Osteocyte (in vitro differentiated cells): Measurements from ENCODE around the gene OR52A1. TPM values are rescaled to one million over a fixed set of nuclear protein-coding genes. Genes with fewer than 3 reads are reported as not detected.

Source experiments
- DNase-seq: peaks from one replicate; pipeline ENCODE4 v3.0.0; 2021; ENCODE audit warnings: mixed read lengths; ENCODE audit not compliant: unreplicated experiment; ENCODE audit errors: extremely low spot score
- H3K27ac Mint-ChIP-seq: one replicate; pipeline ENCODE4 v1.8.0; 2021; ENCODE audit warnings: mild to moderate bottlenecking, mixed read lengths; ENCODE audit not compliant: unreplicated experiment
- H3K27me3 Mint-ChIP-seq: one replicate; pipeline ENCODE4 v1.8.0; 2021; ENCODE audit warnings: mixed read lengths; ENCODE audit not compliant: unreplicated experiment
- H3K36me3 Mint-ChIP-seq: one replicate; pipeline ENCODE4 v1.8.0; 2021; ENCODE audit warnings: mixed read lengths; ENCODE audit not compliant: unreplicated experiment
- H3K4me1 Mint-ChIP-seq: one replicate; pipeline ENCODE4 v1.8.0; 2021; ENCODE audit warnings: mixed read lengths; ENCODE audit not compliant: unreplicated experiment
- H3K4me3 Mint-ChIP-seq: one replicate; pipeline ENCODE4 v1.8.0; 2021; ENCODE audit warnings: mild to moderate bottlenecking, moderate library complexity, mixed read lengths; ENCODE audit not compliant: unreplicated experiment
- H3K9me3 Mint-ChIP-seq: one replicate; pipeline ENCODE4 v1.8.0; 2021; ENCODE audit warnings: mixed read lengths; ENCODE audit not compliant: unreplicated experiment
- CTCF ChIP-seq: fragments of 200-600 bp; sonication (generic); IDR thresholded peaks from 2 replicates; pipeline ENCODE4 v1.5.0; 2021; ENCODE audit warnings: antibody characterized with exemption, mild to moderate bottlenecking, moderate library complexity
- total RNA-seq: library from RNA; stranded (reverse); gene quantifications from 2 replicates; pipeline ENCODE4 v1.2.1, GENCODE V29; 2021

OR52A1 gene
- total RNA-seq, 1 donor from 2014 or later = not detected

DNA sequence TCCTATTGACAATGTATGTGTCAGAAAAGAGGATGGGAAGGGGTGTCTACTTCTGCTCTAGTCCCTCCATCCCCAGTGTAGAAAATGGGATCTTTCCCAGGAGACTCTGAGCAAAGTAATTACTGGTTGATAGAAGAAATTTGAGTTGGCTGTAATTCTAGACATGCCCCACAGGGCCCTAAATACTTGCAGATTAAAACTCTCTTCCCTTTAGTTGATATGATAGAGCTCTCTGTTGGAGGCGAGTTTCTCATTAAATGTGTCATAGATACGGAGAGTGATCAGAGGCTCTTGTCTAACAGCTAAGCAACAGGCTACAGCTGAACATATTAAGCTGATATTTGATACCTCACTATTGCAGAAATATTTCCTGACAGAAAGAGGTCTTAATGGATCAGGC lies 52.3 kb downstream of the OR52A1 start:
- Mint-ChIP-seq H3K9me3 (no peaks in the 10 kb centered on the region), H3K4me3 (no peak overlapping the region), H3K36me3 (no peaks in the 10 kb centered on the region), H3K4me1 (no peaks in the 10 kb centered on the region), H3K27ac (no peak overlapping the region), H3K27me3 (peaks cover 4% of the 10 kb centered on the region)
- TF ChIP-seq CTCF = no peak
- DNase-seq = no peak

GRCh38 chr11:5096011-5096410 lies 58.5 kb downstream of the OR52A1 start:
- peaks cover 2% of the 10 kb centered on the region for H3K27me3 Mint-ChIP-seq
- no peak overlapping the region for H3K27ac Mint-ChIP-seq
- no peaks in the 10 kb centered on the region for H3K9me3 Mint-ChIP-seq
- no peak overlapping the region for H3K4me3 Mint-ChIP-seq
- TF ChIP-seq CTCF = no peak
- H3K4me1 Mint-ChIP-seq = no peaks in the 10 kb centered on the region
- no peaks in the 10 kb centered on the region for H3K36me3 Mint-ChIP-seq
- no peak for DNase-seq

Other genes starting within 250 kb of the OR52A1 start
- gene OR51G2, start 235.4 kb downstream of the OR52A1 start, total RNA-seq = not detected in 2 replicates
- gene OR51G1, start 230.4 kb downstream of the OR52A1 start, total RNA-seq = not detected in 2 replicates
- not detected in 2 replicates for gene OR51A4, start 207.2 kb downstream of the OR52A1 start, total RNA-seq
- gene OR51A2, start 199.0 kb downstream of the OR52A1 start, total RNA-seq = not detected in 2 replicates
- gene OR51L1, start 159.9 kb downstream of the OR52A1 start, total RNA-seq = not detected in 2 replicates
- not detected in 2 replicates for gene OR52J3, start 108.2 kb downstream of the OR52A1 start, total RNA-seq
- gene OR52E2, start 95.1 kb downstream of the OR52A1 start, total RNA-seq = not detected in 2 replicates
- not detected in 2 replicates for gene OR52E1, start 85.2 kb downstream of the OR52A1 start, total RNA-seq
- gene OR52A5, start 16.4 kb downstream of the OR52A1 start, total RNA-seq = not detected in 2 replicates
- gene OR51V1, start 45.9 kb upstream of the OR52A1 start, total RNA-seq = not detected in 2 replicates
- gene HBB, start 72.3 kb upstream of the OR52A1 start, total RNA-seq = not detected in 2 replicates
- gene HBD, start 79.7 kb upstream of the OR52A1 start, total RNA-seq = not detected in 2 replicates
- not detected in 2 replicates for gene HBG1, start 95.1 kb upstream of the OR52A1 start, total RNA-seq
- not detected in 2 replicates for gene HBG2, start 100.0 kb upstream of the OR52A1 start, total RNA-seq
- gene HBE1, start 115.2 kb upstream of the OR52A1 start, total RNA-seq = not detected in 2 replicates
- gene OR51B4, start 147.2 kb upstream of the OR52A1 start, total RNA-seq = not detected in 2 replicates
- not detected in 2 replicates for gene OR51B2, start 169.5 kb upstream of the OR52A1 start, total RNA-seq
- not detected in 2 replicates for gene OR51B5, start 188.8 kb upstream of the OR52A1 start, total RNA-seq
- not detected in 2 replicates for gene OR51B6, start 196.8 kb upstream of the OR52A1 start, total RNA-seq
- not detected in 2 replicates for gene OR51M1, start 229.1 kb upstream of the OR52A1 start, total RNA-seq